HG03025 (cell line): ENCODE data around the gene CENPH.
"Not testable (repeated sequence)": the region's sequence is repeated elsewhere in the genome, so short reads cannot be mapped to it uniquely, and the experiment has no call there.

Experiments used
- ATAC-seq: cut with Tn5 transposase; IDR thresholded peaks from one replicate; pipeline ENCODE4 v1.9.1; 2021; ENCODE audit warnings: mild to moderate bottlenecking, moderate library complexity; ENCODE audit not compliant: unreplicated experiment, low FRiP score

CENPH gene

GRCh38 chr5:69242215-69242927, 53.0 kb downstream of the CENPH start:
- ATAC-seq, result no peak

DNA sequence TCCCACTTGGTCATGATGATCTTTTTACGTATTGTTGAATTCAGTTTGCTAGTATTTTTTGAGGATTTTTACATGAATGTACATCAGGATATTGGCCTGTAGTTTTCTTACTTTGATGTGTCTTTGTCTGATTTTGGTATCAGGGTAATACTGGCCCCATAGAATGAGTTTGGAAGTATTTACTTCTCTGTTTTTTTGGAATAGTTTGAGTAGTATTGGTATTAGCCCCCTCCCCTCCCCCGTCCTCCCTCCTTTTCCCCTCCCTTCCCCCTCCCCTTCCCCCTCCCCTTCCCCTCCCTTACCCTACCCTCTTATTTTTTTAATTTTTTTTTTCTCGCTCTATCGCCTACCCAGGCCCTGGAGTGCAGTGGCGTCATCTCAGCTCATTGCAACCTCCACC, 55.6 kb downstream of the CENPH start:
- ATAC-seq, result no peak

DNA sequence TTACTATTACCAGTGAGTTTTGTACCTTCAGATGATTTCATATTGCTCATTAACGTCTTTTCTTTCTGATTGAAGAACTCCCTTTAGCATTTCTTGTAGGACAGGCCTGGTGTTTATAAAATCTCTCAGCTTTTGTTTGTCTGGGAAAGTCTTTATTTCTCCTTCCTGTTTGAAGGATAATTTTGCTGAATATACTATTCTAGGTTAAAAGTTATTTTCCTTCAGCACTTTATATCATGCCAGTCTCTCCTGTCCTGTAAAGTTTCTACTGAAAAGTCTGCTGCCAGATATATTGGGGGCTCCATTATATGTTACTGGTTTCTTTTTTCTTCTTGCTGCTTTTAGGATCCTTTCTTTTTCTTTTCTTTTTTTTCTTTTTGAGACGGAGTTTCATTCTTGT, 58.6 kb downstream of the CENPH start:
- no peak for ATAC-seq

- ATAC-seq, result no peak
Observed at GRCh38 chr5:69250593-69250992, 61.2 kb downstream of the CENPH start.

GRCh38 chr5:69252437-69252836, 63.1 kb downstream of the CENPH start:
- ATAC-seq, result no peak

DNA sequence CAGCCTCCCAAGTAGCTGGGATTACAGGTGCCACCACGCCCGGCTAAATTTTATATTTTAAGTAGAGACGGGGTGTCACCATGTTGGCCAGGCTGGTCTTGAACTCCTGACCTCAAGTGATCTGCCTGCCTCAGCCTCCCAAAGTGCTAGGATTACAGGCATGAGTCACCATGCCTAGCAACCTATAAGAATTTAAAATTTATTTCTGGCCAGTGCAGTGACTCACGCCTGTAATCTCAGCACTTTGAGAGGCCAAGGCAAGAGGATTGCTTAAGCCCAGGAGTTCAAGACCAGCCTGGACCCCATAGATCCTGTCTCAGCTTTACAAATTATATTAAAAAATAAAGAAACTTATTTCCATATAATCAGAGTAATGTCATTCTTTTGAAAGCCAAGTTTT, 66.6 kb downstream of the CENPH start:
- not testable (repeated sequence) for ATAC-seq

GRCh38 chr5:69257577-69257976, 68.2 kb downstream of the CENPH start:
- no peak for ATAC-seq
